Measurements from ENCODE around the gene PAX8.

GRCh38 chr2:113275556-113276215 lies 3.0 kb downstream of the PAX8 start:
- TF ChIP-seq, protein P1, sequence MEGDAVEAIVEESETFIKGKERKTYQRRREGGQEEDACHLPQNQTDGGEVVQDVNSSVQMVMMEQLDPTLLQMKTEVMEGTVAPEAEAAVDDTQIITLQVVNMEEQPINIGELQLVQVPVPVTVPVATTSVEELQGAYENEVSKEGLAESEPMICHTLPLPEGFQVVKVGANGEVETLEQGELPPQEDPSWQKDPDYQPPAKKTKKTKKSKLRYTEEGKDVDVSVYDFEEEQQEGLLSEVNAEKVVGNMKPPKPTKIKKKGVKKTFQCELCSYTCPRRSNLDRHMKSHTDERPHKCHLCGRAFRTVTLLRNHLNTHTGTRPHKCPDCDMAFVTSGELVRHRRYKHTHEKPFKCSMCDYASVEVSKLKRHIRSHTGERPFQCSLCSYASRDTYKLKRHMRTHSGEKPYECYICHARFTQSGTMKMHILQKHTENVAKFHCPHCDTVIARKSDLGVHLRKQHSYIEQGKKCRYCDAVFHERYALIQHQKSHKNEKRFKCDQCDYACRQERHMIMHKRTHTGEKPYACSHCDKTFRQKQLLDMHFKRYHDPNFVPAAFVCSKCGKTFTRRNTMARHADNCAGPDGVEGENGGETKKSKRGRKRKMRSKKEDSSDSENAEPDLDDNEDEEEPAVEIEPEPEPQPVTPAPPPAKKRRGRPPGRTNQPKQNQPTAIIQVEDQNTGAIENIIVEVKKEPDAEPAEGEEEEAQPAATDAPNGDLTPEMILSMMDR (IDR thresholded peaks at IDR 0.05), result no peak
- TF ChIP-seq POLR2A (IDR thresholded peaks at IDR 0.05), result no peak

Measured in adrenal gland (tissue), 5 donors.